ENCODE results near the gene SASH1.

SASH1 gene

GRCh38 chr6:148342350-148343046, at the start of gene SASH1:
Gene SASH1, plus strand, starts transcription at chr6:148342838. Its CDS starts 230 bp downstream, at chr6:148343068.
- intact Hi-C loops (cut with DNase I), result loop anchor here (2.0 to 10.0 kb wide), 2 partner anchors 122 to 182 kb away; no protein-coding TSS in a partner anchor
- peak; percentile 45 to 94 (median 64) for DNase-seq

GRCh38 chr6:148293181-148293995, 49.2 kb upstream of the SASH1 start:
- intact Hi-C loops (cut with DNase I), result no loop called here
- DNase-seq, result peak in 9 of 10 donors; percentile 36 to 92 (median 65)

GRCh38 chr6:148294059-148294458, 48.6 kb upstream of the SASH1 start:
- no peak for DNase-seq
- intact Hi-C loops (cut with DNase I), result no loop called here

GRCh38 chr6:148295261-148295887, 47.3 kb upstream of the SASH1 start:
- peak in 3 of 10 donors; percentile 8 to 48 (median 39) for DNase-seq
- intact Hi-C loops (cut with DNase I), result no loop called here

- intact Hi-C loops (cut with DNase I), result no loop called here
- DNase-seq, result no peak
These were observed 45.9 kb upstream of the SASH1 start for GRCh38 chr6:148296771-148297170.

GRCh38 chr6:148298683-148299082, 44.0 kb upstream of the SASH1 start:
- intact Hi-C loops (cut with DNase I), result no loop called here
- no peak for DNase-seq

GRCh38 chr6:148303616-148304015, 39.0 kb upstream of the SASH1 start:
- no peak for DNase-seq
- intact Hi-C loops (cut with DNase I), result no loop called here

GRCh38 chr6:148304976-148305375, 37.7 kb upstream of the SASH1 start:
- intact Hi-C loops (cut with DNase I), result no loop called here
- no peak for DNase-seq

GRCh38 chr6:148306286-148306685, 36.4 kb upstream of the SASH1 start:
- intact Hi-C loops (cut with DNase I), result no loop called here
- no peak for DNase-seq

GRCh38 chr6:148307405-148307804, 35.2 kb upstream of the SASH1 start:
- intact Hi-C loops (cut with DNase I), result no loop called here
- DNase-seq, result no peak

GRCh38 chr6:148309301-148309700, 33.3 kb upstream of the SASH1 start:
- intact Hi-C loops (cut with DNase I), result no loop called here
- no peak for DNase-seq

GRCh38 chr6:148311966-148312669, 30.5 kb upstream of the SASH1 start:
- no peak for DNase-seq
- intact Hi-C loops (cut with DNase I), result no loop called here

GRCh38 chr6:148313488-148313887, 29.1 kb upstream of the SASH1 start:
- DNase-seq, result no peak
- intact Hi-C loops (cut with DNase I), result no loop called here

GRCh38 chr6:148316308-148316707, 26.3 kb upstream of the SASH1 start:
- intact Hi-C loops (cut with DNase I), result no loop called here
- DNase-seq, result no peak

GRCh38 chr6:148317051-148317450, 25.6 kb upstream of the SASH1 start:
- intact Hi-C loops (cut with DNase I), result no loop called here
- DNase-seq, result no peak

- no peak for DNase-seq
- intact Hi-C loops (cut with DNase I), result no loop called here
These were observed 24.9 kb upstream of the SASH1 start for GRCh38 chr6:148317739-148318138.

GRCh38 chr6:148322704-148323103, 19.9 kb upstream of the SASH1 start:
- DNase-seq, result no peak
- intact Hi-C loops (cut with DNase I), result no loop called here

GRCh38 chr6:148323344-148323743, 19.3 kb upstream of the SASH1 start:
- intact Hi-C loops (cut with DNase I), result no loop called here
- DNase-seq, result no peak

GRCh38 chr6:148324297-148324985, 18.2 kb upstream of the SASH1 start:
- DNase-seq, result peak in 4 of 10 donors; percentile 20 to 88 (median 49)
- intact Hi-C loops (cut with DNase I), result no loop called here

Data from posterior cingulate gyrus (tissue), 11 donors.